Measurements from ENCODE around the gene ADCY10. TPM values are rescaled to one million over a fixed set of nuclear protein-coding genes. Genes with fewer than 3 reads are reported as not detected.

Gene ADCY10
- total and polyA plus RNA-seq, 2 experiments from 2014 or later, result not detected

DNA sequence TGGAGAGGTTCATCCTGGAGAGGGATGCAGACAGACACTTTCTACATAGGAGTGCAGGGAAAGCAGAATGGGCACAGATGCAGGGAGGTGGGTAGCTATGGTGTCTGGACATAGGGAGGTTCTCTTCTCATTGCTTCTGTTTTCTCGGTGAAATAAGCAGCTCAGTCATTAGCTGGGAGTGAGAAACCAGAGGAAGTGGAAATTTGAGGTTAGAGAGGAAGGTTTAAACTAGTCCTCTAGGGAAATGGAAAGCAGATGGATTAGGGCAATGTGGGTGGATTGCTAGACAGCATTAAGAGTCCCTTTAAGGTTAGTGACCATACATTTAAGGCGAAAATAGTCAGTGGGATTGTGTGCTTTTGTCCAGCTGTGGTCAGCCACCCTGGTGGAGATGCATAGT is 152.5 kb downstream of the ADCY10 start:
- Mint-ChIP-seq H3K4me1 (peaks cover 33% of the 10 kb centered on the region), H3K9me3 (no peaks in the 10 kb centered on the region), H3K4me3 (no peak overlapping the region), H3K27ac (no peak overlapping the region), H3K36me3 (ENCODE audit: low read depth) (no peaks in the 10 kb centered on the region), H3K27me3 (ENCODE audit: insufficient read depth, low read depth, poor library complexity) (peaks cover 4% of the 10 kb centered on the region)
- H3K27ac ChIP-seq (ENCODE audit: low read depth), result no peak overlapping the region; the same call in 1 of the 2 replicates
- peaks cover 81% of the 10 kb centered on the region for H3K79me2 ChIP-seq (replicated peaks; ENCODE audit: insufficient read depth)
- H2AFZ ChIP-seq, result no peak overlapping the region
- TF ChIP-seq EZH2 (IDR thresholded peaks at IDR 0.05; ENCODE audit: low read depth, unreplicated experiment) (no peak), ZNF331 (CRISPR knock-in tag; IDR thresholded peaks at IDR 0.05; ENCODE audit: low read depth) (no peak), ZNF114 (CRISPR knock-in tag; IDR thresholded peaks at IDR 0.05) (no peak), NANOG (IDR thresholded peaks at IDR 0.05; ENCODE audit: borderline replicate concordance) (no peak)
- TF ChIP-seq, protein P1, sequence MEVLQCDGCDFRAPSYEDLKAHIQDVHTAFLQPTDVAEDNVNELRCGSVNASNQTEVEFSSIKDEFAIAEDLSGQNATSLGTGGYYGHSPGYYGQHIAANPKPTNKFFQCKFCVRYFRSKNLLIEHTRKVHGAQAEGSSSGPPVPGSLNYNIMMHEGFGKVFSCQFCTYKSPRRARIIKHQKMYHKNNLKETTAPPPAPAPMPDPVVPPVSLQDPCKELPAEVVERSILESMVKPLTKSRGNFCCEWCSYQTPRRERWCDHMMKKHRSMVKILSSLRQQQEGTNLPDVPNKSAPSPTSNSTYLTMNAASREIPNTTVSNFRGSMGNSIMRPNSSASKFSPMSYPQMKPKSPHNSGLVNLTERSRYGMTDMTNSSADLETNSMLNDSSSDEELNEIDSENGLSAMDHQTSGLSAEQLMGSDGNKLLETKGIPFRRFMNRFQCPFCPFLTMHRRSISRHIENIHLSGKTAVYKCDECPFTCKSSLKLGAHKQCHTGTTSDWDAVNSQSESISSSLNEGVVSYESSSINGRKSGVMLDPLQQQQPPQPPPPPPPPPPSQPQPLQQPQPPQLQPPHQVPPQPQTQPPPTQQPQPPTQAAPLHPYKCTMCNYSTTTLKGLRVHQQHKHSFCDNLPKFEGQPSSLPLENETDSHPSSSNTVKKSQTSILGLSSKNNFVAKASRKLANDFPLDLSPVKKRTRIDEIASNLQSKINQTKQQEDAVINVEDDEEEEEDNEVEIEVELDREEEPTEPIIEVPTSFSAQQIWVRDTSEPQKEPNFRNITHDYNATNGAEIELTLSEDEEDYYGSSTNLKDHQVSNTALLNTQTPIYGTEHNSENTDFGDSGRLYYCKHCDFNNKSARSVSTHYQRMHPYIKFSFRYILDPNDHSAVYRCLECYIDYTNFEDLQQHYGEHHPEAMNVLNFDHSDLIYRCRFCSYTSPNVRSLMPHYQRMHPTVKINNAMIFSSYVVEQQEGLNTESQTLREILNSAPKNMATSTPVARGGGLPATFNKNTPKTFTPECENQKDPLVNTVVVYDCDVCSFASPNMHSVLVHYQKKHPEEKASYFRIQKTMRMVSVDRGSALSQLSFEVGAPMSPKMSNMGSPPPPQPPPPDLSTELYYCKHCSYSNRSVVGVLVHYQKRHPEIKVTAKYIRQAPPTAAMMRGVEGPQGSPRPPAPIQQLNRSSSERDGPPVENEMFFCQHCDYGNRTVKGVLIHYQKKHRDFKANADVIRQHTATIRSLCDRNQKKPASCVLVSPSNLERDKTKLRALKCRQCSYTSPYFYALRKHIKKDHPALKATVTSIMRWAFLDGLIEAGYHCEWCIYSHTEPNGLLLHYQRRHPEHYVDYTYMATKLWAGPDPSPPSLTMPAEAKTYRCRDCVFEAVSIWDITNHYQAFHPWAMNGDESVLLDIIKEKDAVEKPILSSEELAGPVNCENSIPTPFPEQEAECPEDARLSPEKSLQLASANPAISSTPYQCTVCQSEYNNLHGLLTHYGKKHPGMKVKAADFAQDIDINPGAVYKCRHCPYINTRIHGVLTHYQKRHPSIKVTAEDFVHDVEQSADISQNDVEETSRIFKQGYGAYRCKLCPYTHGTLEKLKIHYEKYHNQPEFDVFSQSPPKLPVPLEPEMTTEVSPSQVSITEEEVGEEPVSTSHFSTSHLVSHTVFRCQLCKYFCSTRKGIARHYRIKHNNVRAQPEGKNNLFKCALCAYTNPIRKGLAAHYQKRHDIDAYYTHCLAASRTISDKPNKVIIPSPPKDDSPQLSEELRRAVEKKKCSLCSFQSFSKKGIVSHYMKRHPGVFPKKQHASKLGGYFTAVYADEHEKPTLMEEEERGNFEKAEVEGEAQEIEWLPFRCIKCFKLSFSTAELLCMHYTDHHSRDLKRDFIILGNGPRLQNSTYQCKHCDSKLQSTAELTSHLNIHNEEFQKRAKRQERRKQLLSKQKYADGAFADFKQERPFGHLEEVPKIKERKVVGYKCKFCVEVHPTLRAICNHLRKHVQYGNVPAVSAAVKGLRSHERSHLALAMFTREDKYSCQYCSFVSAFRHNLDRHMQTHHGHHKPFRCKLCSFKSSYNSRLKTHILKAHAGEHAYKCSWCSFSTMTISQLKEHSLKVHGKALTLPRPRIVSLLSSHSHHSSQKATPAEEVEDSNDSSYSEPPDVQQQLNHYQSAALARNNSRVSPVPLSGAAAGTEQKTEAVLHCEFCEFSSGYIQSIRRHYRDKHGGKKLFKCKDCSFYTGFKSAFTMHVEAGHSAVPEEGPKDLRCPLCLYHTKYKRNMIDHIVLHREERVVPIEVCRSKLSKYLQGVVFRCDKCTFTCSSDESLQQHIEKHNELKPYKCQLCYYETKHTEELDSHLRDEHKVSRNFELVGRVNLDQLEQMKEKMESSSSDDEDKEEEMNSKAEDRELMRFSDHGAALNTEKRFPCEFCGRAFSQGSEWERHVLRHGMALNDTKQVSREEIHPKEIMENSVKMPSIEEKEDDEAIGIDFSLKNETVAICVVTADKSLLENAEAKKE (CRISPR knock-in tag; IDR thresholded peaks at IDR 0.05), result no peak
- H3K4me1 ChIP-seq (ENCODE audit: insufficient read depth), result peaks cover 25% of the 10 kb centered on the region
- H3F3A ChIP-seq (replicated peaks; ENCODE audit: low read depth), result no peaks in the 10 kb centered on the region
- no peak overlapping the region for H3K4me2 ChIP-seq
- ATAC-seq (no peak), DNase-seq (ENCODE audit: low spot score) (no peak)
- no peaks in the 10 kb centered on the region for H3K27me3 ChIP-seq (ENCODE audit: insufficient read depth)
- peaks cover 3% of the 10 kb centered on the region; the same call in 1 of the 2 replicates for H3K9me2 ChIP-seq (ENCODE audit: insufficient read depth)
- peaks cover 39% of the 10 kb centered on the region for H4K20me1 ChIP-seq (replicated peaks; ENCODE audit: insufficient read depth)
- no peak overlapping the region for H3K4me3 ChIP-seq
- H3K36me3 ChIP-seq (ENCODE audit: insufficient read depth), result no peaks in the 10 kb centered on the region

Other genes with a start within 250 kb of the ADCY10 start
- 85.1 and 86.5 TPM in 2 replicates for gene MPZL1, start 192.2 kb downstream of the ADCY10 start, total RNA-seq (2014; rRNA removed; shearing (Covaris generic))
- gene MPZL1, start 192.2 kb downstream of the ADCY10 start, polyA plus RNA-seq (2016; fragmentation: Nextera tagmentation; extraction: Ambion mirVana), result 26.6 and 35.1 TPM in 2 replicates
- 24.6 and 27.3 TPM in 2 replicates for gene DCAF6, start 22.5 kb upstream of the ADCY10 start, total RNA-seq (2014; rRNA removed; shearing (Covaris generic))
- 16.7 and 18.6 TPM in 2 replicates for gene DCAF6, start 22.5 kb upstream of the ADCY10 start, polyA plus RNA-seq (2016; fragmentation: Nextera tagmentation; extraction: Ambion mirVana)
- 21.6 and 37.2 TPM in 2 replicates for gene MPC2, start 22.9 kb upstream of the ADCY10 start, total RNA-seq (2014; rRNA removed; shearing (Covaris generic))
- 71.0 and 76.9 TPM in 2 replicates for gene MPC2, start 22.9 kb upstream of the ADCY10 start, polyA plus RNA-seq (2016; fragmentation: Nextera tagmentation; extraction: Ambion mirVana)
- gene GPR161, start 222.8 kb upstream of the ADCY10 start, total RNA-seq (2014; rRNA removed; shearing (Covaris generic)), result 11.6 and 13.6 TPM in 2 replicates
- 6.7 and 7.9 TPM in 2 replicates for gene GPR161, start 222.8 kb upstream of the ADCY10 start, polyA plus RNA-seq (2016; fragmentation: Nextera tagmentation; extraction: Ambion mirVana)

Data from GM23338 (cell line).